Measurements from ENCODE around the gene SCARB1.

DNA sequence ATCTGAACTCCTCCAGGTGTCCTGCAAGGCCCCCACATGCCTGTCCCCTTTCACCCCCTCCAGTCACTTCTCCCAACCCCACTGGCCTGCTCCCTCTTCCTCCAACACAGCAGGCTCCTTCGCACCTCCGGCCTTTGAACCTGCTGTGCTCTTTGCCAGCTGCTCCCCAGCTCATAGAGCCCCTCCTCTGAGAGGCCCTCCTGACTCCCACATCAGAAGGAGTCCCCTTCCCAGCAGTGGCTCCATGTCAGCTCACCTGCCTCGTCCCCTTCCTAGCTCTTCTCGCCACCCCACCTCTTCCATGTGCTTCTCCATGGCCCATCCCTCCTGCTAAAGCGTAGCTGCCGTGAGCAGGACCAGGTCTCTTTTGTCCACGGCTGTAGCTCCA lies 22.1 kb downstream of the SCARB1 start:
- TF ChIP-seq, protein P1, sequence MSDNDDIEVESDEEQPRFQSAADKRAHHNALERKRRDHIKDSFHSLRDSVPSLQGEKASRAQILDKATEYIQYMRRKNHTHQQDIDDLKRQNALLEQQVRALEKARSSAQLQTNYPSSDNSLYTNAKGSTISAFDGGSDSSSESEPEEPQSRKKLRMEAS (IDR thresholded peaks at IDR 0.05), result no peak
- TF ChIP-seq YY1 (IDR thresholded peaks at IDR 0.05; ENCODE audit: low read depth) (no peak), EP300 (IDR thresholded peaks at IDR 0.05; ENCODE audit: borderline replicate concordance) (no peak), RAD21 (IDR thresholded peaks at IDR 0.05; ENCODE audit: low read depth) (no peak), TAF1 (IDR thresholded peaks at IDR 0.05; ENCODE audit: low read depth) (no peak), NFIC (IDR thresholded peaks at IDR 0.05) (no peak), TCF12 (IDR thresholded peaks at IDR 0.05; ENCODE audit: low read depth) (no peak), CREB1 (IDR thresholded peaks at IDR 0.05; ENCODE audit: low read depth) (no peak), TEAD4 (IDR thresholded peaks at IDR 0.05) (no peak), ZBTB7A (IDR thresholded peaks at IDR 0.05; ENCODE audit: low read depth) (no peak)
- TF ChIP-seq, protein P2, sequence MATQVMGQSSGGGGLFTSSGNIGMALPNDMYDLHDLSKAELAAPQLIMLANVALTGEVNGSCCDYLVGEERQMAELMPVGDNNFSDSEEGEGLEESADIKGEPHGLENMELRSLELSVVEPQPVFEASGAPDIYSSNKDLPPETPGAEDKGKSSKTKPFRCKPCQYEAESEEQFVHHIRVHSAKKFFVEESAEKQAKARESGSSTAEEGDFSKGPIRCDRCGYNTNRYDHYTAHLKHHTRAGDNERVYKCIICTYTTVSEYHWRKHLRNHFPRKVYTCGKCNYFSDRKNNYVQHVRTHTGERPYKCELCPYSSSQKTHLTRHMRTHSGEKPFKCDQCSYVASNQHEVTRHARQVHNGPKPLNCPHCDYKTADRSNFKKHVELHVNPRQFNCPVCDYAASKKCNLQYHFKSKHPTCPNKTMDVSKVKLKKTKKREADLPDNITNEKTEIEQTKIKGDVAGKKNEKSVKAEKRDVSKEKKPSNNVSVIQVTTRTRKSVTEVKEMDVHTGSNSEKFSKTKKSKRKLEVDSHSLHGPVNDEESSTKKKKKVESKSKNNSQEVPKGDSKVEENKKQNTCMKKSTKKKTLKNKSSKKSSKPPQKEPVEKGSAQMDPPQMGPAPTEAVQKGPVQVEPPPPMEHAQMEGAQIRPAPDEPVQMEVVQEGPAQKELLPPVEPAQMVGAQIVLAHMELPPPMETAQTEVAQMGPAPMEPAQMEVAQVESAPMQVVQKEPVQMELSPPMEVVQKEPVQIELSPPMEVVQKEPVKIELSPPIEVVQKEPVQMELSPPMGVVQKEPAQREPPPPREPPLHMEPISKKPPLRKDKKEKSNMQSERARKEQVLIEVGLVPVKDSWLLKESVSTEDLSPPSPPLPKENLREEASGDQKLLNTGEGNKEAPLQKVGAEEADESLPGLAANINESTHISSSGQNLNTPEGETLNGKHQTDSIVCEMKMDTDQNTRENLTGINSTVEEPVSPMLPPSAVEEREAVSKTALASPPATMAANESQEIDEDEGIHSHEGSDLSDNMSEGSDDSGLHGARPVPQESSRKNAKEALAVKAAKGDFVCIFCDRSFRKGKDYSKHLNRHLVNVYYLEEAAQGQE (IDR thresholded peaks at IDR 0.05; ENCODE audit: low read depth), result no peak

Measured in Ishikawa (cell line).